B cell (primary cell): ENCODE data around the gene SEC14L6. TPM values are rescaled to one million over a fixed set of nuclear protein-coding genes. Genes with fewer than 3 reads are reported as not detected.

Source experiments
- ATAC-seq: fragments of 200-7000 bp; cut with Tn5 transposase; one replicate; pipeline ENCODE4 v1.10.0; 2021; ENCODE audit warnings: low read depth, mild to moderate bottlenecking, moderate number of reproducible peaks, moderate library complexity
- CTCF ChIA-PET: fragments of 350-600 bp; sonication (Branson Sonifier 250); formaldehyde crosslinking; loops from one replicate; lab custom pipeline; 2021; ENCODE audit warnings: antibody characterized with exemption, inconsistent platforms; lab: Charles Lee
- POLR2A ChIA-PET: fragments of 350-600 bp; sonication (Branson Sonifier 250); formaldehyde crosslinking; loops from one replicate; lab custom pipeline; 2021; ENCODE audit warnings: antibody characterized with exemption; lab: Charles Lee
- DNase-seq: peaks from one replicate; pipeline ENCODE4 v3.0.0; 2013
- H2AFZ ChIP-seq: 2 replicates; pipeline ENCODE4 v1.6.1; 2012; ENCODE audit warnings: mild to moderate bottlenecking, low read depth, low read length; ENCODE audit not compliant: insufficient read depth, poor library complexity, severe bottlenecking
- H3K27ac ChIP-seq, 2 donors: 1 replicate in 1 of 2; 2 replicates in 1 of 2; pipeline ENCODE4 v1.5.1; 2012 to 2013; ENCODE audit warnings: low read length in 2 of 2, mild to moderate bottlenecking in 2 of 2, moderate library complexity in 1 of 2
- H3K27me3 ChIP-seq, 4 experiments: fragments of 200-600 bp in 1 of 4; sonication (generic) in 1 of 4; replicated peaks in 1 of 4; 1 replicate in 2 of 4; 2 replicates in 2 of 4; pipeline versions ENCODE4 v1.6.1 to v1.7.0; 2013 to 2016; ENCODE audit warnings: low read length in 3 of 4, mild to moderate bottlenecking in 2 of 4, mixed read lengths in 1 of 4, moderate library complexity in 1 of 4; ENCODE audit not compliant: insufficient read depth in 4 of 4, control insufficient read depth in 3 of 4; ENCODE audit errors: control extremely low read depth in 1 of 4
- H3K36me3 ChIP-seq, 2 experiments: replicated peaks in 1 of 2; 1 replicate in 1 of 2; 2 replicates in 1 of 2; pipeline versions ENCODE4 v1.6.1 to v1.7.1; 2013; ENCODE audit warnings: low read length in 1 of 2; ENCODE audit not compliant: insufficient read depth in 2 of 2, control insufficient read depth in 1 of 2; ENCODE audit errors: control extremely low read depth in 1 of 2, extremely low read depth in 1 of 2
- H3K4me1 ChIP-seq, 2 donors: fragments of 200-600 bp in 1 of 2; sonication (generic) in 1 of 2; 1 replicate in 1 of 2; 2 replicates in 1 of 2; pipeline versions ENCODE4 v1.5.1 to v1.6.1; 2013 to 2017; ENCODE audit warnings: low read length in 2 of 2; ENCODE audit not compliant: control insufficient read depth in 2 of 2, insufficient read depth in 2 of 2
- H3K4me2 ChIP-seq: replicated peaks from 2 replicates; pipeline ENCODE3; 2012; ENCODE audit warnings: mild to moderate bottlenecking, low read depth, low read length; ENCODE audit not compliant: poor library complexity, severe bottlenecking
- H3K4me3 ChIP-seq, 5 experiments: fragments of 200-600 bp in 1 of 5; sonication (generic) in 1 of 5; 1 replicate in 3 of 5; 2 replicates in 2 of 5; pipeline versions ENCODE4 v1.5.1 to v1.7.0; 2011 to 2016; ENCODE audit warnings: low read length in 4 of 5, mild to moderate bottlenecking in 4 of 5, low read depth in 2 of 5, control low read depth in 1 of 5, moderate library complexity in 1 of 5; ENCODE audit not compliant: insufficient read depth in 1 of 5; ENCODE audit errors: control extremely low read depth in 1 of 5, extremely low read depth in 1 of 5
- H3K79me2 ChIP-seq: fragments of 200-600 bp; sonication (generic); one replicate; pipeline ENCODE4 v1.6.0; 2016; ENCODE audit warnings: low read length; ENCODE audit not compliant: control insufficient read depth, insufficient read depth
- H3K9ac ChIP-seq: fragments of 200-600 bp; sonication (generic); 2 replicates; pipeline ENCODE4 v1.6.1; 2017; ENCODE audit warnings: mild to moderate bottlenecking, low read length, moderate library complexity
- H3K9me3 ChIP-seq, 3 donors: one replicate each; pipeline versions ENCODE4 v1.6.1 to v1.7.1; 2013; ENCODE audit warnings: low read length in 2 of 3; ENCODE audit not compliant: control insufficient read depth in 2 of 3, insufficient read depth in 1 of 3; ENCODE audit errors: control extremely low read depth in 1 of 3
- H4K20me1 ChIP-seq: 2 replicates; pipeline ENCODE4 v1.6.0; 2012; ENCODE audit warnings: mild to moderate bottlenecking, low read length; ENCODE audit not compliant: insufficient read depth, control insufficient read depth, poor library complexity, severe bottlenecking
- H3K27ac Mint-ChIP-seq: one replicate; pipeline ENCODE4 v1.8.0; 2021; ENCODE audit warnings: mixed read lengths
- H3K27me3 Mint-ChIP-seq: one replicate; pipeline ENCODE4 v1.8.0; 2021; ENCODE audit warnings: mixed read lengths
- H3K4me1 Mint-ChIP-seq: one replicate; pipeline ENCODE4 v1.8.0; 2021; ENCODE audit warnings: mixed read lengths
- H3K4me3 Mint-ChIP-seq: one replicate; pipeline ENCODE4 v1.8.0; 2021; ENCODE audit warnings: mixed read lengths
- H3K9me3 Mint-ChIP-seq: one replicate; pipeline ENCODE4 v1.8.0; 2022; ENCODE audit warnings: mixed read lengths; ENCODE audit not compliant: insufficient read depth
- EZH2 ChIP-seq: IDR thresholded peaks from 2 replicates; pipeline ENCODE4 v1.6.1; 2012; ENCODE audit warnings: borderline replicate concordance, low read depth, mild to moderate bottlenecking, moderate library complexity, low read length; ENCODE audit not compliant: insufficient read depth, poor library complexity, severe bottlenecking
- WGBS: methylation state at CpG from one replicate; pipeline ENCODE4 v1.1.5; 2013; ENCODE audit warnings: missing lambda C conversion rate; ENCODE audit not compliant: insufficient coverage; 5-methylcytosine and 5-hydroxymethylcytosine counted together
- intact Hi-C: fragments of 100-400 bp; cut with micrococcal nuclease; formaldehyde crosslinking; loops from one replicate; pipeline ENCODE4 v1.10.0; 2022
- polyA plus RNA-seq: library from polyadenylated mRNA; depleted of rRNA; stranded (reverse); fragments of >200 nt; gene quantifications from 2 replicates; pipeline ENCODE4 v1.2.3, GENCODE V29; 2012
- total RNA-seq, 2 donors: library from RNA; stranded (reverse); fragments of 120-200 nt in 1 of 2; gene quantifications; 1 replicate in 1 of 2; 2 replicates in 1 of 2; pipeline versions ENCODE4 v1.2.3 to v1.2.4, GENCODE V29; 2013 to 2022
- TF ChIP-seq, protein P1 (sequence below): fragments of 200-600 bp; IDR thresholded peaks from one replicate; pipeline ENCODE4 v1.8.0; 2022; ENCODE audit warnings: antibody characterized with exemption, mild to moderate bottlenecking

SEC14L6 gene
- total and polyA plus RNA-seq, 2 donors (not counting 1 experiment from before 2014, with no cell fraction given), result not detected

DNA sequence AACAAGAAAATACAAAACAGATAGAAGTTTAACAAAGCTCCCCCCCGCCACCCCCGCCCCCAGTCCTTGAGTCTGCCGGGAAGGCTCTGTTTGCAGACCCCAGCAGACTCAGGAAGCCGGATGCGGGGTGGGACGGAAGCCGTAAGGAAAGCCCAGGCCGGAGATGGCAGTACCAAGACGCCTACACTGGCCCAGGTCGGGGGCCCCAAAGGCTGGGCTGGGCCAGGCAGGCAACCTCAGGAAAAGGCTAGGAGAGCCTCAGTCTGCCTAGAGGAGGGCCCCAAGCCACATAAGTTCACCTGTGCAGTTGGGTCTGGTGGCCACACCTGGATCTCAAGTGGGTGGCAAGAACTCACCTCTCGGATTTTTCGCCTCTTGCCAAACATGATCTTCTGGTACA, 31.9 kb upstream of the SEC14L6 start:
- Mint-ChIP-seq H3K27me3 (no peaks in the 10 kb centered on the region), H3K27ac (no peak overlapping the region), H3K4me3 (no peak overlapping the region), H3K4me1 (peaks cover 6% of the 10 kb centered on the region), H3K9me3 (no peaks in the 10 kb centered on the region)
- no peak for DNase-seq
- peaks cover 19% of the 10 kb centered on the region for H4K20me1 ChIP-seq
- ATAC-seq, result no peak
- H3K4me1 ChIP-seq, result no peaks in the 10 kb centered on the region
- intact Hi-C loops, result no loop called here
- no peak overlapping the region for H2AFZ ChIP-seq
- H3K27ac ChIP-seq, result no peak overlapping the region
- no peak overlapping the region for H3K4me2 ChIP-seq
- WGBS, result 95% methylated on average over 12 of the region's 12 CpGs
- H3K27me3 ChIP-seq, result no peaks in the 10 kb centered on the region
- CTCF ChIA-PET, result no interaction called here
- no peak overlapping the region for H3K4me3 ChIP-seq
- POLR2A ChIA-PET, result no interaction called here
- TF ChIP-seq, protein P1, sequence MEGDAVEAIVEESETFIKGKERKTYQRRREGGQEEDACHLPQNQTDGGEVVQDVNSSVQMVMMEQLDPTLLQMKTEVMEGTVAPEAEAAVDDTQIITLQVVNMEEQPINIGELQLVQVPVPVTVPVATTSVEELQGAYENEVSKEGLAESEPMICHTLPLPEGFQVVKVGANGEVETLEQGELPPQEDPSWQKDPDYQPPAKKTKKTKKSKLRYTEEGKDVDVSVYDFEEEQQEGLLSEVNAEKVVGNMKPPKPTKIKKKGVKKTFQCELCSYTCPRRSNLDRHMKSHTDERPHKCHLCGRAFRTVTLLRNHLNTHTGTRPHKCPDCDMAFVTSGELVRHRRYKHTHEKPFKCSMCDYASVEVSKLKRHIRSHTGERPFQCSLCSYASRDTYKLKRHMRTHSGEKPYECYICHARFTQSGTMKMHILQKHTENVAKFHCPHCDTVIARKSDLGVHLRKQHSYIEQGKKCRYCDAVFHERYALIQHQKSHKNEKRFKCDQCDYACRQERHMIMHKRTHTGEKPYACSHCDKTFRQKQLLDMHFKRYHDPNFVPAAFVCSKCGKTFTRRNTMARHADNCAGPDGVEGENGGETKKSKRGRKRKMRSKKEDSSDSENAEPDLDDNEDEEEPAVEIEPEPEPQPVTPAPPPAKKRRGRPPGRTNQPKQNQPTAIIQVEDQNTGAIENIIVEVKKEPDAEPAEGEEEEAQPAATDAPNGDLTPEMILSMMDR, result no peak
- no peak for TF ChIP-seq EZH2
- H3K9me3 ChIP-seq, result peaks cover 0 to 8% (median 0%) of the 10 kb centered on the region in 3 donors
- no peak overlapping the region for H3K9ac ChIP-seq
- peaks cover 0 to 77% of the 10 kb centered on the region in 2 experiments for H3K36me3 ChIP-seq
- H3K79me2 ChIP-seq, result no peaks in the 10 kb centered on the region

DNA sequence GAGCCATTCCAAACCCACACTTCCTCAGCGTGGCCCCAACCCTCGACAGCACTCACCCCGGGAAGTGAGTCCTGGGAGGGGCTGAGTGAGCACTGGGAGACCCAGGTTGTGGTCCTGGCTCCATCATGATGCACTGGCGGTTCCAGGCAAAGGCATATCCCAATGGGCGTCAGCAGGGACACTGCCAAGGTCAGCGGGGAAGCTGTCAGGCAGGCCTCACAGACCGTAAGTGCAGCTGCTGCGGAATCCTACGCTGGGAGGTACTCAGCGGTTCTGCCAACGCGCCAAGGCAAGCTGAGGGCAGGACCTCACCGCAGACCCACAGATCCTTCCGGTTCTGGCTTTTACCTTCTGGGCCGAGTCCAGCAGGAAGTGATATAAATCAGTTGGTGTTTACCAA, 29.3 kb upstream of the SEC14L6 start:
- H2AFZ ChIP-seq, result no peak overlapping the region
- ATAC-seq, result no peak
- no peak overlapping the region for H3K4me3 ChIP-seq
- ChIA-PET CTCF (no interaction called here), POLR2A (no interaction called here)
- peaks cover 0 to 51% of the 10 kb centered on the region in 2 experiments for H3K36me3 ChIP-seq
- no peaks in the 10 kb centered on the region for H3K27me3 ChIP-seq
- DNase-seq, result no peak
- H3K27ac ChIP-seq, result no peak overlapping the region
- Mint-ChIP-seq H3K27me3 (no peaks in the 10 kb centered on the region), H3K4me3 (no peak overlapping the region), H3K9me3 (no peaks in the 10 kb centered on the region), H3K4me1 (peaks cover 6% of the 10 kb centered on the region), H3K27ac (no peak overlapping the region)
- WGBS, result 81% methylated on average over 12 of the region's 15 CpGs
- H3K79me2 ChIP-seq, result no peaks in the 10 kb centered on the region
- intact Hi-C loops, result no loop called here
- H3K4me2 ChIP-seq, result no peak overlapping the region
- H3K9ac ChIP-seq, result no peak overlapping the region
- peaks cover 0 to 8% (median 0%) of the 10 kb centered on the region in 3 donors for H3K9me3 ChIP-seq
- TF ChIP-seq, protein P1, result no peak
- TF ChIP-seq EZH2, result no peak
- H4K20me1 ChIP-seq, result no peaks in the 10 kb centered on the region
- H3K4me1 ChIP-seq, result no peaks in the 10 kb centered on the region
